CD14-positive monocyte (primary cell): ENCODE measurements around the gene DHRS7. TPM values are rescaled to one million over a fixed set of nuclear protein-coding genes. Genes with fewer than 3 reads are reported as not detected.

ENCODE experiments used
- DNase-seq, 3 donors: peaks; one replicate each; pipeline ENCODE4 v3.0.0-alpha.2; 2011 to 2022
- H2AFZ ChIP-seq: 2 replicates; pipeline ENCODE4 v1.6.0; 2012; ENCODE audit warnings: mild to moderate bottlenecking, low read depth, low read length, inconsistent platforms; ENCODE audit not compliant: insufficient read depth, poor library complexity, severe bottlenecking
- H3K27ac ChIP-seq, 2 donors: 1 replicate in 1 of 2; 2 replicates in 1 of 2; pipeline ENCODE4 v1.5.1; 2012 to 2013; ENCODE audit warnings: low read length in 2 of 2, control low read depth in 1 of 2, inconsistent platforms in 1 of 2, low read depth in 1 of 2, mild to moderate bottlenecking in 1 of 2
- H3K27me3 ChIP-seq, 2 donors: one replicate each; pipeline versions ENCODE4 v1.6.0 to v1.6.1; 2011 to 2013; ENCODE audit warnings: low read length in 2 of 2; ENCODE audit not compliant: control insufficient read depth in 2 of 2, insufficient read depth in 2 of 2
- H3K36me3 ChIP-seq, 2 donors: replicated peaks in 1 of 2; 1 replicate in 1 of 2; 2 replicates in 1 of 2; pipeline versions ENCODE4 v1.5.1 to v1.6.1; 2012 to 2013; ENCODE audit warnings: low read length in 2 of 2, control low read depth in 1 of 2, inconsistent platforms in 1 of 2, mild to moderate bottlenecking in 1 of 2; ENCODE audit not compliant: insufficient read depth in 2 of 2, control insufficient read depth in 1 of 2
- H3K4me1 ChIP-seq, 2 donors: 1 replicate in 1 of 2; 2 replicates in 1 of 2; pipeline versions ENCODE4 v1.5.1 to v1.6.1; 2012 to 2013; ENCODE audit warnings: low read length in 2 of 2, control low read depth in 1 of 2, inconsistent platforms in 1 of 2, mild to moderate bottlenecking in 1 of 2, moderate library complexity in 1 of 2; ENCODE audit not compliant: insufficient read depth in 2 of 2, control insufficient read depth in 1 of 2
- H3K4me2 ChIP-seq: replicated peaks from 2 replicates; pipeline ENCODE3; 2012; ENCODE audit warnings: low read length, moderate library complexity, mild to moderate bottlenecking; ENCODE audit not compliant: poor library complexity, severe bottlenecking; ENCODE audit errors: extremely low read depth
- H3K4me3 ChIP-seq, 3 experiments: fragments of 200-600 bp in 1 of 3; sonication (generic) in 1 of 3; replicated peaks in 1 of 3; 1 replicate in 2 of 3; 2 replicates in 1 of 3; pipeline ENCODE4 v1.5.1; 2011 to 2013; ENCODE audit warnings: low read length in 3 of 3, mild to moderate bottlenecking in 3 of 3, control low read depth in 2 of 3, low read depth in 2 of 3, inconsistent platforms in 1 of 3, moderate library complexity in 1 of 3
- H3K79me2 ChIP-seq: 2 replicates; pipeline ENCODE4 v1.6.0; 2012; ENCODE audit warnings: mild to moderate bottlenecking, control low read depth, inconsistent platforms, low read length, moderate library complexity; ENCODE audit not compliant: insufficient read depth
- H3K9ac ChIP-seq: 2 replicates; pipeline ENCODE4 v1.6.0; 2017; ENCODE audit warnings: low read length, mild to moderate bottlenecking; ENCODE audit not compliant: insufficient read depth, poor library complexity, severe bottlenecking
- H3K9me3 ChIP-seq, 2 donors: replicated peaks in 1 of 2; 1 replicate in 1 of 2; 2 replicates in 1 of 2; pipeline versions ENCODE4 v1.5.1 to v1.6.1; 2012 to 2013; ENCODE audit warnings: low read length in 2 of 2, control low read depth in 1 of 2; ENCODE audit not compliant: control insufficient read depth in 1 of 2, insufficient read depth in 1 of 2
- H4K20me1 ChIP-seq: 2 replicates; pipeline ENCODE4 v1.6.0; 2012; ENCODE audit warnings: mild to moderate bottlenecking, low read length, control low read depth, moderate library complexity; ENCODE audit not compliant: insufficient read depth
- H3K27ac Mint-ChIP-seq, 7 donors: one replicate each; pipeline ENCODE4 v1.8.0; 2020; ENCODE audit warnings: mild to moderate bottlenecking in 7 of 7, mixed read lengths in 7 of 7, moderate library complexity in 6 of 7, inconsistent platforms in 2 of 7
- H3K27me3 Mint-ChIP-seq, 3 donors: one replicate each; pipeline ENCODE4 v1.8.0; 2021 to 2022; ENCODE audit warnings: low read depth in 3 of 3, mild to moderate bottlenecking in 3 of 3, mixed read lengths in 3 of 3, moderate library complexity in 3 of 3, inconsistent platforms in 1 of 3
- H3K36me3 Mint-ChIP-seq, 2 donors: one replicate each; pipeline ENCODE4 v1.8.0; 2020; ENCODE audit warnings: mixed read lengths in 2 of 2, inconsistent platforms in 1 of 2, mild to moderate bottlenecking in 1 of 2
- H3K4me1 Mint-ChIP-seq: one replicate; pipeline ENCODE4 v1.8.0; 2020; ENCODE audit warnings: mild to moderate bottlenecking, mixed read lengths
- H3K4me3 Mint-ChIP-seq, 2 donors: one replicate each; pipeline ENCODE4 v1.8.0; 2020; ENCODE audit warnings: mild to moderate bottlenecking in 2 of 2, mixed read lengths in 2 of 2, moderate library complexity in 1 of 2
- H3K9me3 Mint-ChIP-seq, 7 donors: one replicate each; pipeline ENCODE4 v1.8.0; 2020 to 2022; ENCODE audit warnings: mixed read lengths in 7 of 7, mild to moderate bottlenecking in 6 of 7, moderate library complexity in 6 of 7, inconsistent platforms in 2 of 7
- WGBS: methylation state at CpG from one replicate; pipeline ENCODE4 v1.1.5; 2013; ENCODE audit warnings: missing lambda C conversion rate; ENCODE audit not compliant: insufficient coverage; 5-methylcytosine and 5-hydroxymethylcytosine counted together
- intact Hi-C, 2 donors: fragments of 100-400 bp; cut with micrococcal nuclease; formaldehyde crosslinking; loops; one replicate each; pipeline versions ENCODE4 v1.15.0 to v1.15.1; 2023
- polyA plus RNA-seq, 3 donors: library from polyadenylated mRNA; depleted of rRNA in 1 of 3; unstranded in 2 of 3; stranded (reverse) in 1 of 3; fragments of 300-500 nt in 2 of 3; fragments of >200 nt in 1 of 3; fragmentation: Illumina TruSeq in 2 of 3; gene quantifications; 1 replicate in 2 of 3; 2 replicates in 1 of 3; pipeline ENCODE4 v1.2.3, GENCODE V29; 2012 to 2021
- TF ChIP-seq, protein P1 (sequence below): fragments of 200-600 bp; IDR thresholded peaks from one replicate; pipeline ENCODE4 v1.8.0; 2022; ENCODE audit warnings: antibody characterized with exemption, mild to moderate bottlenecking

Gene DHRS7
- polyA plus RNA-seq, 3 donors: 55.4 to 223 (median 218) TPM

GRCh38 chr14:60114881-60115280 lies 50.3 kb downstream of the DHRS7 start:
- Histone ChIP-seq H3K27ac (no peak overlapping the region), H3K79me2 (peaks cover 34% of the 10 kb centered on the region), H4K20me1 (no peaks in the 10 kb centered on the region), H3K27me3 (no peaks in the 10 kb centered on the region), H3K4me2 (no peak overlapping the region), H3K4me1 (peaks cover 0 to 11% of the 10 kb centered on the region in 2 donors), H2AFZ (no peak overlapping the region), H3K9ac (no peak overlapping the region), H3K36me3 (peaks cover 26 to 49% of the 10 kb centered on the region in 2 donors), H3K4me3 (no peak overlapping the region), H3K9me3 (no peaks in the 10 kb centered on the region)
- Mint-ChIP-seq H3K27me3 (no peaks in the 10 kb centered on the region), H3K4me1 (peaks cover 16% of the 10 kb centered on the region), H3K36me3 (peaks cover 28 to 41% of the 10 kb centered on the region in 2 donors), H3K27ac (peak overlapping the region in 1 of 7 donors; percentile 37), H3K9me3 (no peaks in the 10 kb centered on the region), H3K4me3 (no peak overlapping the region)
- no peak for DNase-seq
- TF ChIP-seq, protein P1, sequence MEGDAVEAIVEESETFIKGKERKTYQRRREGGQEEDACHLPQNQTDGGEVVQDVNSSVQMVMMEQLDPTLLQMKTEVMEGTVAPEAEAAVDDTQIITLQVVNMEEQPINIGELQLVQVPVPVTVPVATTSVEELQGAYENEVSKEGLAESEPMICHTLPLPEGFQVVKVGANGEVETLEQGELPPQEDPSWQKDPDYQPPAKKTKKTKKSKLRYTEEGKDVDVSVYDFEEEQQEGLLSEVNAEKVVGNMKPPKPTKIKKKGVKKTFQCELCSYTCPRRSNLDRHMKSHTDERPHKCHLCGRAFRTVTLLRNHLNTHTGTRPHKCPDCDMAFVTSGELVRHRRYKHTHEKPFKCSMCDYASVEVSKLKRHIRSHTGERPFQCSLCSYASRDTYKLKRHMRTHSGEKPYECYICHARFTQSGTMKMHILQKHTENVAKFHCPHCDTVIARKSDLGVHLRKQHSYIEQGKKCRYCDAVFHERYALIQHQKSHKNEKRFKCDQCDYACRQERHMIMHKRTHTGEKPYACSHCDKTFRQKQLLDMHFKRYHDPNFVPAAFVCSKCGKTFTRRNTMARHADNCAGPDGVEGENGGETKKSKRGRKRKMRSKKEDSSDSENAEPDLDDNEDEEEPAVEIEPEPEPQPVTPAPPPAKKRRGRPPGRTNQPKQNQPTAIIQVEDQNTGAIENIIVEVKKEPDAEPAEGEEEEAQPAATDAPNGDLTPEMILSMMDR: no peak
- WGBS: no CpG with 5 or more reads among the region's 1 CpG
- intact Hi-C loops: no loop called here

DNA sequence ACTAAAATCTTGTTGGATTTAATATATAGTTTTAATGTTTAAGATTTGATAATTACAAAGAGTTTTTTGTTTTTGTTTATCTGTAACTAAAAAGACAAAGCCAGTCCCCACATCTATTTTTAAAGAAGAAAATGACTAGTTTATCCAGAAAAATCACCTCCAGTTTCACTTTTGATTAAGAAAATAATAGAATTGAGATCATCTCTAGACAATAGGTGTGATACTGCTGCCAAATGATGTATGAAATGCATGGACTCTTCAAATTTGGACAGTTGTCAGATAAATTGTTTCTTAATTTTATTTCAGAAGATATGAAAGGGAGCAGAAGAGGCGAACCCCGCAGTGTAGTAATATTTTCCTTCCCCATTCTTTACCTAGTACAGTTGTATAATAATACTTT lies 53.5 kb downstream of the DHRS7 start:
- Mint-ChIP-seq H3K9me3 (no peaks in the 10 kb centered on the region), H3K36me3 (peaks cover 25 to 43% of the 10 kb centered on the region in 2 donors), H3K4me1 (peaks cover 16% of the 10 kb centered on the region), H3K27me3 (no peaks in the 10 kb centered on the region), H3K27ac (peak overlapping the region in 1 of 7 donors; percentile 34), H3K4me3 (peak overlapping the region in 1 of 2 donors; percentile 3)
- no peak for DNase-seq
- Histone ChIP-seq H3K4me2 (no peak overlapping the region), H4K20me1 (no peaks in the 10 kb centered on the region), H3K36me3 (peaks cover 5 to 41% of the 10 kb centered on the region in 2 donors), H3K4me1 (peaks cover 0 to 11% of the 10 kb centered on the region in 2 donors), H3K4me3 (no peak overlapping the region), H3K79me2 (peaks cover 65% of the 10 kb centered on the region), H2AFZ (no peak overlapping the region), H3K9me3 (no peaks in the 10 kb centered on the region), H3K27me3 (no peaks in the 10 kb centered on the region), H3K27ac (no peak overlapping the region), H3K9ac (no peak overlapping the region)
- WGBS: no CpG with 5 or more reads among the region's 2 CpGs
- intact Hi-C loops: no loop called here
- TF ChIP-seq, protein P1: no peak
